Panc1 (cell line): Measurements from ENCODE around the gene CARMIL1. TPM values are rescaled to one million over a fixed set of nuclear protein-coding genes. Genes with fewer than 3 reads are reported as not detected.

Source experiments
- ATAC-seq: fragments of 200-7000 bp; cut with Tn5 transposase; 2 replicates; pipeline ENCODE4 v1.9.1; 2020; ENCODE audit warnings: mild to moderate bottlenecking, moderate library complexity
- BruUV-seq: library from RNA; stranded (reverse); fragments of 400-500 nt; replicated peaks from 2 replicates; lab custom pipeline; 2021; lab: Mats Ljungman, UMichigan
- CTCF ChIA-PET: fragments of 300-600 bp; sonication (Branson Sonifier 250); formaldehyde crosslinking; loops from one replicate; lab custom pipeline; 2022; ENCODE audit warnings: antibody characterized with exemption; lab: Charles Lee
- POLR2A ChIA-PET: fragments of 300-600 bp; sonication (Branson Sonifier 250); formaldehyde crosslinking; loops from one replicate; lab custom pipeline; 2022; ENCODE audit warnings: antibody characterized with exemption; lab: Charles Lee
- DNase-seq: peaks from one replicate; pipeline ENCODE4 v3.0.0-alpha.2; 2010; ENCODE audit warnings: low read depth, low spot score
- H3K27ac ChIP-seq: 2 replicates; pipeline ENCODE4 v1.5.1; 2011; ENCODE audit warnings: mild to moderate bottlenecking, low read length, inconsistent platforms
- H3K27me3 ChIP-seq: fragments of 200-500 bp; sonication (Bioruptor generic); 2 replicates; pipeline ENCODE4 v1.6.0; 2014; ENCODE audit warnings: low read length, inconsistent platforms; ENCODE audit not compliant: control insufficient read depth, insufficient read depth
- H3K36me3 ChIP-seq: fragments of 200-500 bp; sonication (Bioruptor generic); 2 replicates; pipeline ENCODE4 v1.5.1; 2014; ENCODE audit warnings: inconsistent platforms, mild to moderate bottlenecking, low read length, moderate library complexity; ENCODE audit not compliant: control insufficient read depth, insufficient read depth
- H3K4me1 ChIP-seq: 2 replicates; pipeline ENCODE4 v1.5.1; 2011; ENCODE audit warnings: inconsistent platforms, mild to moderate bottlenecking, low read length, moderate library complexity; ENCODE audit not compliant: control insufficient read depth, insufficient read depth
- H3K4me3 ChIP-seq, 2 experiments: 2 replicates each; pipeline ENCODE4 v1.5.1; 2011 to 2012; ENCODE audit warnings: low read depth in 2 of 2, low read length in 2 of 2, mild to moderate bottlenecking in 2 of 2, inconsistent platforms in 1 of 2, moderate library complexity in 1 of 2
- H3K9me3 ChIP-seq: fragments of 200-500 bp; sonication (Bioruptor generic); 2 replicates; pipeline ENCODE4 v1.5.1; 2014; ENCODE audit warnings: low read depth, mild to moderate bottlenecking, inconsistent platforms, low read length, moderate library complexity; ENCODE audit not compliant: control insufficient read depth, insufficient read depth
- CTCF ChIP-seq: fragments of 450-650 bp; IDR thresholded peaks from 2 replicates; pipeline ENCODE4 v1.5.1; 2017; ENCODE audit warnings: mild to moderate bottlenecking
- POLR2AphosphoS5 ChIP-seq: IDR thresholded peaks from 2 replicates; pipeline ENCODE4 v1.6.1; 2012; ENCODE audit warnings: mild to moderate bottlenecking, low read depth, low read length, moderate library complexity
- REST ChIP-seq, 2 experiments: IDR thresholded peaks; 2 replicates each; pipeline ENCODE4 v1.6.1; 2011 to 2012; ENCODE audit warnings: low read depth in 2 of 2, control low read depth in 1 of 2, low read length in 1 of 2, mild to moderate bottlenecking in 1 of 2, moderate library complexity in 1 of 2; ENCODE audit not compliant: insufficient read depth in 1 of 2
- SIN3A ChIP-seq: IDR thresholded peaks from 2 replicates; pipeline ENCODE4 v1.6.1; 2012; ENCODE audit warnings: low read depth, mild to moderate bottlenecking, low read length, moderate library complexity, borderline replicate concordance; ENCODE audit not compliant: insufficient read depth
- TCF7L2 ChIP-seq: IDR thresholded peaks from 2 replicates; pipeline ENCODE4 v1.6.1; 2011; ENCODE audit warnings: mild to moderate bottlenecking, low read depth, low read length, inconsistent platforms
- in situ Hi-C: cut with HindIII; loops from 2 replicates; pipeline ENCODE4 v1.10.0; 2016; ENCODE audit warnings: low sequenced_read_pairs, low pct_unique_long_range_greater_than_20kb
- intact Hi-C: fragments of 100-400 bp; cut with micrococcal nuclease; formaldehyde crosslinking; loops from one replicate; pipeline ENCODE4 v1.10.0; 2022; ENCODE audit not compliant: unreplicated experiment
- total RNA-seq: library from RNA; stranded (reverse); gene quantifications from one replicate; pipeline ENCODE4 v1.2.1, GENCODE V29; 2021; ENCODE audit not compliant: unreplicated experiment

The CARMIL1 gene
- total RNA-seq, 1 experiment from 2014 or later = 4.0 TPM

- no peaks in the 10 kb centered on the region for H3K27me3 ChIP-seq
- intact Hi-C loops (no loop called here), in situ Hi-C loops (no loop called here)
- no peaks in the 10 kb centered on the region for H3K4me1 ChIP-seq
- CTCF ChIA-PET = no interaction called here
- H3K27ac ChIP-seq = no peak overlapping the region
- H3K9me3 ChIP-seq = no peaks in the 10 kb centered on the region
- BruUV-seq = no TSS peak
- H3K4me3 ChIP-seq = no peak overlapping the region
- DNase-seq (no peak), ATAC-seq (no peak)
- TF ChIP-seq SIN3A = no peak
- no peak for TF ChIP-seq REST (IDR thresholded peaks at IDR 0.05; ENCODE audit: insufficient read depth in 1 of 2, low read depth in 2 of 2, low read length in 1 of 2)
- TF ChIP-seq POLR2AphosphoS5 = no peak
- no peak for TF ChIP-seq TCF7L2
- no peak for TF ChIP-seq CTCF
- POLR2A ChIA-PET = no interaction called here
- no peaks in the 10 kb centered on the region for H3K36me3 ChIP-seq
Measured at GRCh38 chr6:25329161-25329817, 50.1 kb downstream of the CARMIL1 start.

GRCh38 chr6:25329982-25330381, 50.8 kb downstream of the CARMIL1 start:
- no peak overlapping the region for H3K4me3 ChIP-seq
- TF ChIP-seq CTCF = no peak
- no peak for TF ChIP-seq SIN3A
- no peak for TF ChIP-seq POLR2AphosphoS5
- no peak for TF ChIP-seq TCF7L2
- TF ChIP-seq REST (IDR thresholded peaks at IDR 0.05; ENCODE audit: insufficient read depth in 1 of 2, low read depth in 2 of 2, low read length in 1 of 2) = no peak
- in situ Hi-C loops = no loop called here
- no peaks in the 10 kb centered on the region for H3K36me3 ChIP-seq
- DNase-seq (no peak), ATAC-seq (no peak)
- no peaks in the 10 kb centered on the region for H3K27me3 ChIP-seq
- ChIA-PET CTCF (no interaction called here), POLR2A (interaction anchor here (0.6 kb wide), 1 partner anchor 475 kb away, joined by 3 read pairs; no protein-coding TSS in a partner anchor)
- H3K9me3 ChIP-seq = no peaks in the 10 kb centered on the region
- no peaks in the 10 kb centered on the region for H3K4me1 ChIP-seq
- intact Hi-C loops = no loop called here
- no peak overlapping the region for H3K27ac ChIP-seq
- BruUV-seq = no TSS peak
